Stimulated activated CD8-positive, alpha-beta memory T cell treated with anti-CD3 and anti-CD28 coated beads, Interleukin-7, amount 100 ng/mL, for 1 hour (primary cell): ENCODE measurements around the gene TSPEAR.

Experiments
- DNase-seq, 2 donors: peaks; one replicate each; pipeline ENCODE4 v3.0.0-alpha.2; 2020; ENCODE audit warnings: low read depth in 2 of 2

Gene TSPEAR

DNA sequence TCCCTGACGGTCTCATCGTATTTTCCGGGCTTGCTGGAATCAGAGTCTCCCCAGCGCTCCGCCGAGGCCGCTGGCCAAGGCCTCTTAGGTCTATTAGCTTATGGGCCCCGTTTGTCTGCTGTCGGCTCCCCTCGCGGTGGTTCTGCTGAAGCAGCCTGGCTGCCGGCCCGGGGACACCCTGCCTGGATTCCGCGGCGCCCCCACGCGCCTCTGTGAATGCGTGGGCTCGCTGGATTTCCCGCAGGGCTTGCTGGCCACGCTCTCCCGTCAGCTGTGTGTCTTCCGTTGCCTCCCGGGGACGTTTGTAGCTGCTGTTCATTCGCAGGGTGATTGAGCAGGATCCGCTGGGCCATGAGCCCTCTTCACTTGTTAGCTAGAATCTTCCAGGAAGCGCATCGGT lies 247.6 kb downstream of the TSPEAR start:
- DNase-seq, result no peak

DNA sequence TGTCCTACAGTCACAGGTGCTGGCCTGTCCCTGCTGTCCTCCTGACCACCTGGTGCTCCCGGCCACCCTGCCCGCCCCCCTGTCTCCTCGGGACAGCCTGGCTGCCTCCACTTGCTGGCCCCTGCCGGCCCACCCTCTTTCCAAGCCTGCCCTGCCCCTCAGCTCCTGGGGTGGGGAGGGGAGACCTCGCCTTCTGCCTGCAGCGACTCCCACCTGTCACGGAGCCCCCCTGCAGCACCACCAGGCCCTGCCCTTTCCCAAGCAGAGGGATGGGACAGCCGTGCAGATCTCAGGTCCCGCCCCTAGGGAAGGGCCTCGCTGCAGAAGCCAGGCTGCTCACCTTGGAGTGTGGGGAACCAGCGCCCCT lies 248.6 kb downstream of the TSPEAR start:
- no peak for DNase-seq

DNA sequence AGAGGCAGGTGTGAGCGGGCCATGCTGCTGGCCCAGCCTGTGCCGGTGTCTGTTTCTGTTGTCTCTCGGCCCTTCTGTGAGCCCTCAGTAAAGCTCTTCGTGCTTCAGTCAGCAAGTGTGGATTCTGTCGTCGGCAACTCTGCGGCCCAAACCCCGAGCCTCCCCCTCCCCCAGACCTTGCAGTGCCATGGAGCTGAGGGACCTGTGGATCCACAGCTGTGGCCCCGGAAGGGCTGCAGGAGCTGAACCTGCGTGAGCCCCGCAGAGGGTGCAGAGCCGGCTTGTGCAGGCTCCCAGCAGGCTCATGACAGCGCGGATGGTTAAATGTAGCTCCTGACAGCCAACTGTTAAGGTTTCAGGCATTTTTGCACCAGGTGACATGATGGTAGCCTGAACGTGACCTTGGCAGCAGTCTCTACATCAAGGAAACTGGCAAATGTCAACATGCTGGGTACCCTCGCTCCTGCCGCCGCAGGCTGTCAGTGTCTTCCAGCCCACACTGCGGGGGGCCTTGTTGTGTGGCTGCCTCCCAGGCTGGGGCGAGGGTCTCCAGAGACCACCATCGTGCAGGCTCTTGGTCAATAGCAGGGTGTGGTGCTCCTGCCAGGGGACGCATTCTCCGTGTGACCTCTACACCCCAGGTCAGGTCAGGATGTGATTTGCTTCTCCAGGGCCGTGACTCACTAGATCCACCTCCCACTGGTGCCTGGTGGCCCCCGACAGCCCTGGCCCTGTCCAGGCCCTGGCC lies 249.1 kb downstream of the TSPEAR start:
- DNase-seq, result no peak

DNA sequence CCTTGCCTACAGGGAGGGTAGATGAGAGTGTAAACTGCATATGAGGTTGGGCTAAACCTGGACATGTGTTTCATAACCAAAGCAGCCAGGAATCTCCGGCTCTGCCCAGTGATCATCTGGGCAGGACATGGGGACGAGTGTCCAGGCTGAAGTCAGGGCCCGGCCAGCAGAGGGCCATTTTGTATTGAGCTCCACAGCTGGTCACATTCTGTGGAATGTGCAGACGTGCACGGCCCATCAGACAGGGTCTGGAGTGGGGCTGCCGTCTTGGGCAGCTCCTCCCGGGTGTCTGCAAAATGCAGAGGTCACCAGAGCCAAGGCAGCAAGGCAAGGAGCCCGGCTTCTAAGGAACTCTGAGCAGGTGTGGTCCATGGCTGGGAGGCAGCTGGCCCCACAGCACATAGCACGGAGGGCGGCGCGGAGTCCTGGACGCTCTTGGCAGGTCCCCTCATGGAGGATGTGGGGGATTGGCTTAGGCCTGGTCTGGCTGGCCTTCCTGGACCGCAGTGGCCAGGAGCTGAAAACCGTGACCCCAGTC lies 249.8 kb downstream of the TSPEAR start:
- DNase-seq, result no peak

DNA sequence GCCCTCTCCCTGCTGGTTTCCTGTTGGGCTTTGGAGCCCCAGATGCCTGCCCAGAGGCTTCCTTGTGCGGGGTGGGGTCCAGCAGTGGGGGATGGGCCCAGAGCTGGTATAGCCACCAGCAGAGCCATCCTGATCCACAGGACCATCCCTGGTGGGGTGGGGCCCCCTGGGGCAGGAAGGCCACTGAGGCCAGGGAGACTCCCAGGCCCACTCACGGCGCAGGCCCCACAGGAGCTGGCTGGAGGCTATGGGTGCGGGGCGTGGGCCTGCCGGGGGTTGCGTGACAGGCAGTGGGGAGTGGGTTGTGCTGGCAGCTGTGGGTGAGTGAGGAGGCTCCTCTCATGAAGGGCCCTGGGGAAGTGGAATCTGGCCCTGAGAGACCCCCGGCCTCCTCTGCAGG lies 250.4 kb downstream of the TSPEAR start:
- no peak for DNase-seq

DNA sequence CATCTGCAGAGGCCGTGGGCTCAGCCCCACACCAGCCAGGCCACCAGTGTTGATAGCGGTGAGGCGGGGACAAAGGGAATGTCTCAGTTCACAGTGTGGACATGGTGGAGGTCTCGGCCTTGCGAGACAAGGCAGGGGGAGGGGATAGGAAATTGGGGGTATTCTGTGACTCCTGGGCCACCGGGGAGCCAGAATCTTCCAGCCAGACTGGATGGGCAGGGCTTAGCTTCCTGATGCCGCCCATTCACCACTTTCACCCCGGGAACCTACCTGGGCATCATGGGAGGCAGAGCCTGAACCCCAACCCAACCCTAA lies 251.0 kb downstream of the TSPEAR start:
- no peak for DNase-seq

DNA sequence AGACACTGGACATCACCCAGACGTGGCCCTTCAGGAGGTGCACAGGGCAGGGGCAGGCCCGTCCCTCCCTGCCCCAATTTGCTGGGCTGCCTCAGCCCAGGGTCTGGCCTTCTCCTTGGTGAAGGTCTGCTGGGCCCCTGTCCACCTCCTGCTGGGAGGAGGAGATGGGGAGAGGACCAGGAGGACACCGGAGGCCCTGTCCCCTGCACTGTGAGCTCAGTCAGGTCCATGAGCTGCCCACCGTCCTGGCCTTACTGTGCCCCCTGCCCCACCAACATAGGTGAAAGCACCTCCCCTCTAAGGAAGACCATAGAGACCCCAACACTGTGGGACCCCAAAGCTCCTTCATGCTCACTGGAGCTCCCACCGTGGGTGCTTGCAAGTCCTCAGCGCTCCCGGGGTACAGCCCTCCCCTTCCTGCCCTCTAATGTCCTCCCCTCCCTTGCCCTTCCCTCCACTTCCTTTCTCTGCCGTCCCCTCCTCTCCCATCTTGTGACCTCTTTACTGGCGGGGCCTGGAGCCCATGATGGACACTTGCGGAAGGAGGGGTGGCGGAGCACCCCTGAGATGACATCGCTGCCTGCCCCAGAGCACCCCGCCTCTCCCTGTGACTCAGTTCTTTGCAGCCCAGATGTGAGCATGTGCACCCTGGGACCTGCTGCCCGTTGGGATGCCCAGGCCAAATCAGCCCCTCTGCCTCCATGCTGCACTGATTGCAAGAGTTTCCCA lies 251.5 kb downstream of the TSPEAR start:
- no peak for DNase-seq

DNA sequence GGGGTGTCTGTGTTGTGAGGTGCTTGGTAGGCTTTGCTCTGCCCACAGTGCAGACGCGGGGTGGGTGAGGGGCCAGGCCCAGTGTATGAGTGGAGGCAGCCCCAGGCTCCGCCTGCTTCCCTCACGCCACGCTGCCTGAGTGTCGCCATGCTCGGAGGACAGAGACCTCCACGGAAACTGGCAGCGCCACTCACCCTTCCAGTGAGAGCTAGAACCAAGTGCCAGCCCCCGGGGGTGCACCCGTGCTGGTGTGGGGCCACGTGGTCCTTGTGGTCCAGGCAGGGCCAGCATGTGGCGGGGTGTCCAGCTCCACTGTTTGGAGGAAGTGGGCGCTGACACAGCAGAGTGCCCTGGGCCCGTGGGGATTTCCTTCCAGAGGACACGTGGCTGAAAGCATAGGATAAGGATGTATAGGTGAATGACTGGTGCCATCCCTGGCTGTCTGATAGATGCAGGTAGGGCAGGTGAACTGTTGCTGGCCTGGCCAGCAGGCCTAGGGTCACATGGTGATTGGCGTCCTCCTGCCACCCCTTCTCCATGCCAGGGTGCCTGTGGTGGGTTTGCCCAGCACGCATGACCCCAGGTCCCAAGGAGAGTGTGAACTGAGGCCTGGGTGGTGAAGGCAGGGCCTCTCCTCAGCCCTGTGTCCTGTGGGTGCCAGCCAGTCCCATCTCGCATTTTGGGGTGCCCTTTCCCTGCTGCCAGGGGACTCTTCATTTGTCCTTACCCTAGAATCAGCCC lies 252.2 kb downstream of the TSPEAR start:
- DNase-seq, result no peak

DNA sequence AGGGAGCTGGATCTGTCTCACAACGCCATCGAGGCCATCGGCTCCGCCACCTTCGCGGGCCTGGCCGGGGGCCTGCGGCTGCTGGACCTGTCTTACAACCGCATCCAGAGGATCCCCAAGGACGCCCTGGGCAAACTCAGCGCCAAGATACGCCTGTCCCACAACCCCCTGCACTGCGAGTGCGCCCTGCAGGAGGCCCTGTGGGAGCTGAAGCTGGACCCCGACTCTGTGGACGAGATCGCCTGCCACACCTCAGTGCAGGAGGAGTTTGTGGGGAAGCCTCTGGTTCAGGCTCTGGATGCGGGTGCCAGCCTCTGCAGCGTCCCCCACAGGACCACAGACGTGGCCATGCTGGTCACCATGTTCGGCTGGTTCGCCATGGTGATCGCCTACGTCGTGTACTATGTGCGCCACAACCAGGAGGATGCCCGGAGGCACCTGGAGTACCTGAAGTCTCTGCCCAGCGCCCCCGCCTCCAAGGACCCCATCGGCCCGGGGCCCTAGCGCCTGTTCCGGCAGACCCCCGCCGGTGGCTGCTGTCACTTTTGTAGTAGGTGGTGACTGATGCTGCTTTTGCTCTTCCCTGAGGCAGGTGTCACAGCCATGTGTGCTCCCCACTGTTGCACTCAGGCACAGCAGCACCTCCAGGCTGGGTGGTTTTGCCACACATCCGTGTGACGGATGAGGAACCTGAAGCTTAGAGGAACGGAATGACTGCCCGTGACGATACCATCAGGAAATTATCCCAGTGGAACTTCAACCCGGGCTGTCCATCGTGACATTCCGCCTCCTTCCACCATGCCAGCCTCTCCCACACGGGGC lies 254.2 kb downstream of the TSPEAR start:
- no peak for DNase-seq

DNA sequence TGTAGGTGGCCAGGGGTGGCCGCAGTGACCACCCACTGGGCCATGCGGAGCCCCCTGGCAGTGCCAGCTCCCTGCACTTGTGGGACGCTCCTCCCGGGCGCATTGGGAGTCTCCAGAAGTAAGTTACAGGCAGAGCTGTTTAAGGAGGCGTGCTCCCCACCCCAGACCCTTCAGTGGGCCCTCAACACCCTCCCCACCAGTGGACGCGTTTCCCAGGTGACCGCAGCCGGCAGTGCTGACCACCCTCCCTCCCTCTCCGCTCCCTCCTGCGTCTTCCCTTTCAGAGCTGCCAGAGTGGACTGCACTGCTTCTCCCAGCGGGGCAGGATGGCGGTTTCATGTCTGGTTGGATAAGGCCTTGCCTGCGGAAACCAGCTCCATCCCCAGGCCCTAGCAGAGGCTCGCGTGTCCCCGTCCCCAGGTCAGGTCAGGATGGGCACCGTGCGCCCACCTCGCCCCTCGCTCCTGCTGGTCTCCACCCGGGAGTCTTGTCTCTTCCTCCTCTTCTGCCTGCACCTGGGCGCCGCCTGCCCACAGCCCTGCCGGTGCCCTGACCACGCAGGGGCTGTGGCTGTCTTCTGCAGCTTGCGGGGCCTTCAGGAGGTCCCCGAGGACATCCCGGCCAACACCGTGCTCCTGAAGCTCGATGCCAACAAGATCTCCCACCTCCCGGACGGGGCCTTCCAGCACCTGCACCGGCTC lies 255.0 kb downstream of the TSPEAR start:
- no peak for DNase-seq

DNA sequence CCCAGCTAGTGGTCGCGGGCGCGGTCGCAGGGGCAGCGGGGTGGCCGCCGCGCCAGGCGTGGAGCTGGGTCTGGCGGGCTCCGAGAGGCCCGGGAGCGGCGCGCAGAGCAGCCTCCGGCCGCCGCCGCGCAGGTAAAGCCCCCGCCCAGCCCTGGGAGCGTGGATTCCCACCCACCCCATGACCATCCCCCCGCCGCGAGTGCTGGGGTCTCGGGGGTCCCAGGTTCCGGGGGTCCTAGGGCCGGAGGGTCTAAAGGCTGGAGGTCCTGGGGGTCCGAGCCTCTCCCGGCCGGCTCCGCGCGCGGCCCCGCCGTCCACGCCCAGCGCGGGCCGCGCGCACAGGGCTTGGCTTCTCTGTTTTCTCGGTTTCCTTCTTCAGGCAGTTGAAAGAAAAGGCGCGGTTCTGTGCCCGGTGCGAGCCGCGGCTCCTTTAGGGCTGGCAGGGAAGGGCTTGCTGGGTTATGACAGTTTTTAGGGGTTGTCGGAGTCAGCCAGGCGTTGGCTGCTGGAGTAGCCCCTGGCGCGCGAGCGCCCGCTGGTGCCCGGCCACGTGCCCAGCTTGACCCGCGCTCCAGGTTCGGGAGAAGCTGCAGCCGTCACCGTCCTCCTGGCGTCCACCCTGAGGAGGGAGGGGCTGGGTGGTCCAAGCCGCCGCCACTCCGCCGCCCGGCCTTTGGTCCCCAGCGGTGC lies 255.7 kb downstream of the TSPEAR start:
- no peak for DNase-seq

DNA sequence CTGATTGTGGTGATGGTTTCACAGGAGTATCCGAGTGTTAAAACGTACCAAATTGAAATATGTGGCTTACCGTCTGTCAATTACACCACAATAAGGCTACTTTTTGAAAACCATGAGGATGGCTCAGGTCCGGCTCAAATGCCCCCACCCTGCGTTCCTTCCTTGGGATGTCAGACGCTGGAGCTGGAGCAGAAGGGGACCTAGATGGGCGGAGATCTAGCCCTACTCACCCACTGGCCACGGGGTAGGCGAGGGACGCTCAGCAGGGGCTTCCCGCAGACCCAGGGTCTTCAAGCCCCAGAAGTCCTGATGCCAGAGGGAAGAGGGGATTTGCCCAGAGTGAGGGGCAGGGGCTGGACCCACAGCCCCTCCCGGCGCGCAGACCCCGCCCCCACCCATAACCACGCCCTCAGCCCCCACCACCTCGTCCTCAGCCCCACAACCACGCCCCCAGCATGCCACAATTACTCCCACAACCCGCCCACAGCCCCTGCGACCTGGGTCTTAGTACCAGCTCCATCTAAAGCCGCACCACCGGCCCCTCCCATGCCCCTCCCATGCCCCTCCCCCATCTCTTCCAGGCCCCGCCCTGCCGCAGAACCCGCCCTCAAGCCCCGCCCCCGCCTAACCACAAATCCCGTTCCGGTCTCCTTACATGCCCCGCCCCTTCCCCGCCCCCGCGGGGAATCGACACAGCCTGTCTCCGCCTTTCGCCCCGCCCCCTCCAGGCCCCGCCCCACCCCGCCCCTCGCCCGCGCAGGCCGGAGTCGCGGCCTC lies 256.4 kb downstream of the TSPEAR start, which contains the start of gene LRRC3:
LRRC3 (plus strand) TSS at position 764 of the 777 bp plus-strand sequence. CDS start 1,135 bp downstream, outside the sequence.
- peak; percentile 22 to 57 for DNase-seq

DNA sequence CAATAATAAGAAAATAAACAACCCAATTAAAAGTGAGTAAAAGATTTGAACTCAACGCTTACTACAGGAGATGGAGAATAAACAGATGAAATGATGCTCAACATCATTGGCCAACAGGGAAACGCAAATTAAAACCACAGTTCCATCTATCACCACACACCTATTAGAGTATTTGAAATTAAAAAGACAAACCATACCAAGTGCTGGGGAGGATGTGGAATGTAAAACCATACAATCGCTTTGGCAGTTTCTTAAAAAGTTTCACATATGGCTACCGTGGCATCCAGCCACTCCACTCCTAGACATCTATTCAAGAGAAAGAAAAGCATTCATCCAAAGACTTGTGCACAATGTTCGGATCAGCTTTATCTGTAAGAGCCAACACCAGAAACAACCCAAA lies 257.3 kb downstream of the TSPEAR start:
- DNase-seq, result no peak

DNA sequence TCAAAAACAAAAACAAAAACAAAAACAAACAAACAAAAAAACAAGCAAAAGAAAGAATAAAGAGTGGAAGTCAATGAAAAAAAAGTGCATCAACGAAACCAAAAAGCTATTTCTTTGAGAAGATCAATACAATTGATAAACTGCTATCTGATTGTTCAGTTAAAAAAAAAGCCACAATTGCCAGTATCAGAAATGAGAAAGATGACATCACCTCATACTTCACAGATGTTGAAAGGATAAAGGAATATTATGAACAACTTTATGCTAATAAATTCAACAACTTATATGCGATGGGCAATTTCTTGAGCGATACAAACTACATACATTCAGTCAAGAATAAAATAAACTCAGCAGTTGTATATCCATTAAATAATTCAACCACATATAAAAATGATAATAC lies 258.3 kb downstream of the TSPEAR start:
- DNase-seq, result no peak

DNA sequence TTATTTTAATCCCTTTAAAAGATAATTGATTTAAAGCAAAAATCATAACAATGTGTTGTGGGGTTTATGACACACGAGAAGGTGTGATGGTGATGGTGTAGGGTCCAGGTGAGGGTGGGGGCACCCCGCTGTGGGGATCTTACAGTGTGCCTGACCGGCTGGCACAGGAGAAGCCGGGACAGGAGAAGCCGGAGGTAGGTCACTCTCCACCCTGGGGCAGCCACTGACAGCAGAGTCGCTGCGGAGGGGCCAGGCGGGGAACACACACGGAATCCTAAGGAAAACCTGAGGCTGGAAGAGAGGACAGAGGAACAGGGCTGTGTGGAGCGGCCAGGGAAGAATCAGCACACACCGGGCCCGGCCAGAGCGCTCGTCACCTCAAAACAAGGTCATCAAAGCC lies 260.4 kb downstream of the TSPEAR start:
- no peak for DNase-seq

DNA sequence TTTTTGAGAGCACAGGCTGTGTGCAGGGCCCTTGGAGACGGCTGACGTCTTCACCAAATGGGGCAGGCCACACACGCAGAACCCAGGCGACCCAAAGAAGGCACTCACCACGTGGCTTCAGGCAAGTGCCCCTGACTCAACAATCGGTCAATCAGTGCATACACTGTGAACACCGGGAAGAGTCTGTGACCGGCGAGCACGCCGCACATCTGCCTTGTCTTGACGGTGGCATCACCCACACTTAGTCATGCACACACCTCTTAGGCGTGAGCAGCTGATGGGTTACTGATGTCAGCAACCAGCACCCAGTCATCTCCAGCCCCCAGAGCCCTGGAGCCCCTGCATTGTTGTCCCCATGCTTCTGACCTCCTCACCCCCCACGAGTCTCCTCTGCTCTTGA lies 261.0 kb downstream of the TSPEAR start:
- DNase-seq, result no peak

DNA sequence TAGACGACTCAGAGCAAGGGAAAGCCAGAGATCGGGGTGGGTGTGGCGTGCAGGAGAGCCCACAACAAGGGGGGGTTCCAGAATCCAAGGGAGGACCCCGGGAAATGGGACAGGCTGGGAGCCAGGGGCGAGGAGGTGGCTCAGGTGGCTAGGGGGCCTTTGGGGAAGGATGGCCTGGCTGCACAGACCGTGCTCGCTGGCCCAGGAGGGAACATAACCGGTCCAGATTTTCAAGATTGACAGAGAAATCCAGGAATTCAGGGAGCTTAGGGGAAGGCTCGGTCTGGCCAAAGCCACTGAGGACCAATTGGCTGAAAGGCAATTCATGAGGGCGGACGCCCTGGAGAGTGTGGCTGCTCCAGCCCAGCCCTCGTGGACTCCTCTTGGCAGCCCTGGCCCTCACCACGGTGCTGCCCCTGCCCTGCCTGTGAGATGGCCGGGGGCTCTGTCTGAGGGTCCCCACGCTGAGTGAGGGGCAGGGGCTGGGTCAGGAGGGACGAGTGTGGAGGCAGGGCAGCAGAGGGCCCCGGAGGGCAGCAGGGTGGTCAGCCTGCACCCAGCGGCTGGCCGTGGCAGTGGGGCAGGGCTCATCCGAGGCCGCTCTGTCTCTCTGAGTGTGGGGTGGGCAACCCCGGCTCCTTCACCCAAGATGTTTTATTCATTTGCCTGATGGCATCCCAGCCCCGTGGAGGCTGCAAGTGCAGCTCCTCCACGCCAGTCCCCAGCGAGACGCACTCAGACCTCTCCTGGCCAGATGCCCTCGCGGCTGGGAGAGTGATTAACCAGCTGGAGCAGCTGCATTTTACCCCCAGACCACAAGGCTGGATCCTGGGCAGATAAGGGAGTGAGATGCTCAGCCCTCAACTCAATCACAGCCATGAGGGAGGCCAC lies 261.7 kb downstream of the TSPEAR start:
- no peak for DNase-seq

DNA sequence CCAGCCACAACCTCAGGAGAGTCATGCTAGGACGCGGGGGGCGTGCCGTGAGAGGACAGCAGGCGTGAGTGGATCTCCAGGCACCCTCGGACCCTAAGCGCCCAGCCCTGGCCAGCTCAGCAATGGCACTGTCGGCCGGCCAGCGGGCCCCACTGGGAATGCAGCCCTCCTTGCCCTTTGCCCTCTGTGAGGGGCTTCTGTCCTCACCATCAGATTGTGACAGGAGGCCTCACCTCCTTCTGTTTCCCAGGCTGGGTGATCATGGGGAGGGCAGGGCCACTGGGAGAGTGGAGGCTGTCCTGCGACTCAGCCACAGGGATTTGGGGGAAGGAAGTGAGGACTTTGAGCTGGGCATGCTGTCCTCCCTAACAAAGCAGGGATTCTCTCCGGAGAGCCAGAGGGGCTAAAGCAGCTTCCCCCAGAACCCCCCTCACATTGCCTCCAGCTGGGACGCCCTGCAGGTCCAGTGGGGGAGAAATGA lies 262.7 kb downstream of the TSPEAR start:
- DNase-seq, result no peak
